CD4-positive, alpha-beta T cell treated with Interleukin-6 at 100 ng/mL for 8 hours (primary cell): ENCODE data around the gene SYCE1L.
A peak's percentile ranks its signal among the peaks of the same experiment; 100 is the strongest.
"Not testable (repeated sequence)": the region's sequence is repeated elsewhere in the genome, so short reads cannot be mapped to it uniquely, and the experiment has no call there.

ENCODE experiments used
- DNase-seq: peaks from one replicate; pipeline ENCODE4 v3.0.0-alpha.2; 2020; ENCODE audit warnings: mixed read lengths, low spot score

SYCE1L gene

DNA sequence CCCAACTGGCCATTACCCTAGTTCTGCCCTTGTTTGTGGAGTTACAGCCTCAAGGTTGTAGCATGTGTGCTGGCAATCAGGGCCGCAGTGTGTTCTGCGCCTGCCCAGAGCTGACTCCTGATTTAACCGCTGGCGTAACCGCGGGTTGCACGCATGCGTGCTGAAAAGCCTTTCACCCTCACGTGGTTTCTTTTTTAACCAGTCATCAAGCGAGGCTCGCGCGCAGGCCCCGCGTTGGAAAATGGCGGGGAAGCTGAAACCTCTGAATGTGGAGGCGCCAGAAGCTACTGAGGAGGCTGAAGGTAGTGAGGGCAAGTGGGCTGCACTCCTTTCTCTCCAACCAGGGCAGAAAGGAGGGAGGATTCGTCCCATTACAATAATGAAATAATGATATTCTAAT, at the start of gene SYCE1L:
TSS of gene SYCE1L (plus strand) at position 198 of the 400 bp plus-strand sequence. CDS start at position 242, 44 bp downstream.
- DNase-seq = no peak

DNA sequence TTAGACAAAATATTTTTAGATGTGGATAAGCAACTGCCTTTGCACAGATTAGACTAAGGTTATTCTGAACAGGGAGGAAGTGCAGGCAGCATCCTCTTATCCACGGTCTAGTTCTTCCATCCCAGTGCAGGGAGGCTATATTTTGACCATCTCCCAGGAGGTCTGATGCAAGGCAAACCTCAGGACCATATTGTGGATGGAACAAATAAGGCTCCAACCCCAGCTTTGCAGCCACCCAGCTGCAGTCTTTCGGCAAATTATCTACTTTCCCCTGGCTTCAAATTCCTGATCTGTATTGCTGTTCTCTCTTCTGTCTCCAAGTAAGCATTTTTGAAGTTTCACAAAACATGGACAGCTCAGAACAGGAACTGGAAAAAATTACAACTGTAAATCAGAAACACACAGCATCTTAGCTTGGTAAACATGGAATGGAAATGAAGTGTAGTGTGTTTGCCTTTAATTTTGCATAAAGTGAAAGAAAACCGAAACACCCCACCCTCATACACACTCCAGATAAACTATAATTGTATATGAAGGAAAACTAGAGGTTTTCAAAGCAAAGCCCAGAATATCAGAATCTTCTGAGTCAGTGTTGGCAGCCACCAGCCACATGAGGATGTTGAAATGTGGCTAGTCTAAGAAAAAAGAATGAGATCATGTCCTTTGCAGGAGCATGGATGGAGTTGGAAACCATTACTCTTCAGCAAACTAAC, 41.7 kb upstream of the SYCE1L start:
- DNase-seq = no peak

DNA sequence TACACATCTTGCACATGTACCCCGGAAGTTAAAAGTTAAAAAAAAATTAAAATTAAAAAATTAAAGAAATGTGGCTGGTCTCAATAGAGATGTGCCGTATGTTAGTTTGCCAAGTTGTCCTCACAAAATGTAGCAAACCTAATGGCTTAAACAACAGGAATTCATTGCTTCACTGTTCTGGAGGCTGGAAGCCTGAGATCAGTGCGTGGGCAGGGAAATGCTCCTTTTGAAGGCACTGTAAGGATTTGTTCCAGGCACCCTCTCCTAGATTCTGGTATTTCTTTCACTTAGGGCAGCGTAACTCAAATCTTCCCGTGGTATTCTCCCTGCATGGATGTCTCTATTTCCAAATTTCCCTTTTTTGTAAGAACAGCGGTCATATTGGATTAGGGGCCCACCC, 40.9 kb upstream of the SYCE1L start:
- DNase-seq = no peak

GRCh38 chr16:77165006-77165405, 34.2 kb upstream of the SYCE1L start:
- DNase-seq = no peak

GRCh38 chr16:77165536-77166236, 33.5 kb upstream of the SYCE1L start:
- DNase-seq = not testable (repeated sequence)

- no peak for DNase-seq
Observed at GRCh38 chr16:77166726-77167125, 32.5 kb upstream of the SYCE1L start.

GRCh38 chr16:77168901-77169300, 30.3 kb upstream of the SYCE1L start:
- no peak for DNase-seq

DNA sequence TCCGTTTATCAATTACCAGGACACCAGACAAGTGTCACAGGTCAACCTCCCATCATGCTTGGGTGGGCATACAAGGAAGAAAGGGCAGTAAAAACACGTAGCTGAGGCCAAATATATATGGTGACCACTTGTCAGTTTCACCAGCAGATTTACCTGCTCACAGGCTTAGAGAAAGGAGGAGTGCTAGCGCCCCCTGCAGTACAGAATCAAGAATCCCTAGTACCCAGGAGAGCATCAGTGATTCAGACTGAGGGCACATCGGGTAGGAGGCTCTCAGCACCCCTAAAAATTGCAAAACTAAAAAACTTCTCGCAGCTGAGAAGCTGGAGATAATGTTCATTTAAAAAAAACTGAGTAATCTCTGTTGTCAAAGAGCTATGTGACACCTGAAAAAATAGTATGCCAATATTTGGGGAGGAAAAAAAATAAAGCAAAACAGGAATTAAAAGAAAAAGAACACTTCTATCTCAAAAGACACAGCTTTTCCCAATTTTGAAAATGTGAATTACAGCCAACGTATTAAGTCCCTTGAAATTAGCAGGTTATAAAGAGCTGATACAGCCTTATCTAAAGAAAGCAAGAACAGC, 29.5 kb upstream of the SYCE1L start:
- DNase-seq = peak; percentile 12

DNA sequence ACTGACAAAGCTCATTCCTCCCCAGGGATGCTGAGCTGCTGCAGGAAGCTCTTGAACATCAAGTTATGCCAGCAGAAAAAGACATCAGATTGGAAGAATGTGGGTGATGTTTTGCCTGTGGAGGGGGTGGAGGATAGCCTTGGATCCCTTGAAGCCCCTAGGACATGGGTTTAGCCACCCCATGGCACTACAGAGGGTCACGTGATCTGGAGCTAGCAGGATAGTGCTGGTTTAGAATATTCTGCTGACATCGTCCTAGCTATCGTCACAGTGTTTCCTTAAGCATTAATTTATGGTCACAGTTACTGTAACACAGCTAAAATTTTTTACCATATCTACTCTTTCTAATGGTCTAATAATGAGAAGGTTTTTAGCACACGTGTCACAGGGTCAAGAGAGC, 28.4 kb upstream of the SYCE1L start:
- DNase-seq = no peak

DNA sequence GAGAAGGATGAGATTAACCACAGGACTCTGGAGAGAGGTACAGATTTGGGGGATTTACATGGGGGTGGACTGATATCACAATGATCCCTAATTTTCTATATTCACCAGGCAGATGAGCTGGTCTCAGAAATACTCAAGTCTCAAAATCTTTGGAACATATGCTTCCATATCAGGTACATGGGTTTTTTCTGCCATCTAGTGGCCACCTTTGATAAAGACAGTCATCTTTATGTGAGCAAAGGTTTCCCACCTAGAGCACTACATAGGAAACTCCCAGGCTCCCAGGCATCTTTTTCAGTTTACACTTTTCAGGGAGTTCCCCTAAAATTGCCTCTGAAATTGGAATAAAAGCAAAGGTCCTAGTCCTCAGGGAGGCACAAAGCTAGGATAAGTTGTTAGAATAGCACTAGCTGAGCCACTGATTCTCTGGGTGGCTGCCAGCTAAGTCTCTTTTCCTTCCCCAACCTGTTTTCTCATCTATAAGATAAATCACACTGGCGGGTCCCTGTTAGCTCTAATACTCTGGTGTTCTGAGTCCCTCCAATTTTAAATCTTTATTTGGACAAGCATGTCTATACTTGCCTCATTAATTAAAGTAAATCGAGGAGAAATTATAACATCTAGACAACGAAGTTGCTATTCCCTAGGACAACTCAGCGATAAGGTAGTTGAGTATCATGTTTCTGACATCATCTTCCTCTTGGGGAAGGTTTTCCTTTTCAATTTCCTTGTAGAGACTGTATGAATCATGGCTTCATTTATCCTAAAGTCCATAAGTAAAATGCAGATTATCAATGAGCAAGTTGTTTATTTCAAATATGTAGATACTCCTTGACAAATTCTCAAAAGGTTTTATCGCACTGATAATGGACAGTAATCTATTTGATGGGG, 27.2 kb upstream of the SYCE1L start:
- peak; percentile 38 for DNase-seq

DNA sequence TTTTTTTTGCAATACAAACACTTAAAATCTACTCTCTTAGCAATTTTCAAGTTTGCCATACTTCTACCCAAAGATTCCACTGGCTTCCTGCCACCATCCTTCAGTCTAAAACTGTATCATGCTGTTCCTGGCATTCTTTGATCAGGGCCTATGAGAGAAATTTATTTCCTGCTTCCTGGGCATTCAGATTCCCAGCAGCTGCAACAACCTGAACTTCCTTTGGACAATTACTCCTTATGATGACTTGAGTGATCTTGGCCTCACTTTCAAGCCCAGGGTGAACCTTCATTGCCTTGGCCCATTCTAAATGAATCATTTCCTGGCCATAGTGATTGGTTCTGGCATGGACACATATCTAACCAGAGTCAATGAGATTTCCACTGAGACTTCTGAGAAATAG, 26.3 kb upstream of the SYCE1L start:
- DNase-seq = no peak

DNA sequence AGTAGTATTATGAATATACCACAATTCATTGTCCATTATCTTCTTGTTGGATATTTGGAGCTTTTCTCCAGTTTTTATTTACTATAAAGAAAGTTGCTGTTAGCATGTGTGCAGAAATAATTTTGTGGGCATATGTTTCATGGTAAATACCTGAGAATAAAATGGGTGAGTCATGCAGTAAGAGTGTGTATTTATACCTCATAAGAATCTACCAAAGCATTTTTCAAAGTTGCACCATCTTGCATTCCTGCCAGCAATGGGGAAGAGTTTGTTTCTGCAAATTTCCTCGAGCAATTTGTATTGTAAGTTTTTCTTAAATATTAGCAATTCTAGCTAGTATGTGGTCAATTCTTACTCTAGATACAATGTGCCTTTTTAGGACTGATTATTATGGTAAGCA, 16.1 kb upstream of the SYCE1L start:
- DNase-seq = no peak

GRCh38 chr16:77186298-77186697, 12.9 kb upstream of the SYCE1L start:
- not testable (repeated sequence) for DNase-seq

DNA sequence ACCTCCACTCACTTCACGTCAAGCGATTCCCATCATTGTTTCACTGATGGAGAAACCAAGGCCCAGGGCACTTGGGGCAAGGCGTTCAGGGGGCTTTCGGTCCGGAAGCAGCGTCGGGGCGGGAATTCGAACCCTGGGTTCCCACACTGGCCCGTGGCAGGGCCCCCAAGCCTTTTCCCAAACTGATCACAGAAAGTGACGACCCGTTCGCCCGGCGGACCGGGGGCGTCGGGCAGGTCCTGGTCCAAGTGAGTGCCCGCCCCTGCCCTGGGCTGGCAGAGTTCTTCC, 9.1 kb upstream of the SYCE1L start:
- DNase-seq = no peak

DNA sequence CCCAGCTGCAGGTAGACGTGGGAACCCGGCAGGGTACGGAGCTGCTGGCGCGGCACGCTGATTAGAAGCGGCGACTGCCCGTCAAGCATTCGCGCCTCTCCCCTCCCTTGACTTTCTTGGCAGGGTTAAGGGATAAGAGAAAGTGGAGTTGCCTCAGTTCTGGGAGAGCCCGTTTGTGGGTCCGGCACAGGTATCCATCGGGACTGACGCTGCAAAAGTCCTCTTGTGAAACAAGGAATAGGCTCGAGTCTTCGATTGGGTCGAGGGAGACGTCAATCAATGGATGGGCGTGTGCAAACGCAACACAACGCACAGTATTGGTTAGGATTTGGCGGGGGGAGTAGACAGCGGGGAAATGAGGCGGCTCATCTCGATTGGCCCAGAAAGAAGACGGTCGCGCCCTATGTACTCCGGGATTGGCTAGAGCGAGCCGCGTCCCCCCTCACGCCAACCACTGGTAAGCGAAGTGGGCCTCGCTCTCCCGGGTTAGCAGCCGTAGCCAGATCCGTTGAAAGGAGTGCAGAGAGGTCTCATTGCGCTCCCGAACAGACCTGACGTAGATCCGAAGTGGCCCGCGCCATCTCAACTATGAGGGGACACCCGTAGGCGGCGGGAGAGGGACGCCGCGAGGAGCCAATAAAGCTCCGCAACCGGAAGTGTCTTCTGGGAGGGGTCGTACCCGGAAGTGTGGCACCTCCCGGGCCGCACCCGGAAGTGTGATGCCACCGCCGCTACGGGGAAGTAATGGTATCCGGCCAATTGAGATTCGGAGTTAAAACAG, 8.5 kb upstream of the SYCE1L start, which contains the start of gene MON1B:
TSS of gene MON1B (plus strand) at position 713 of the 781 bp plus-strand sequence. CDS start 296 bp downstream, outside the sequence.
- DNase-seq = peak; percentile 96

DNA sequence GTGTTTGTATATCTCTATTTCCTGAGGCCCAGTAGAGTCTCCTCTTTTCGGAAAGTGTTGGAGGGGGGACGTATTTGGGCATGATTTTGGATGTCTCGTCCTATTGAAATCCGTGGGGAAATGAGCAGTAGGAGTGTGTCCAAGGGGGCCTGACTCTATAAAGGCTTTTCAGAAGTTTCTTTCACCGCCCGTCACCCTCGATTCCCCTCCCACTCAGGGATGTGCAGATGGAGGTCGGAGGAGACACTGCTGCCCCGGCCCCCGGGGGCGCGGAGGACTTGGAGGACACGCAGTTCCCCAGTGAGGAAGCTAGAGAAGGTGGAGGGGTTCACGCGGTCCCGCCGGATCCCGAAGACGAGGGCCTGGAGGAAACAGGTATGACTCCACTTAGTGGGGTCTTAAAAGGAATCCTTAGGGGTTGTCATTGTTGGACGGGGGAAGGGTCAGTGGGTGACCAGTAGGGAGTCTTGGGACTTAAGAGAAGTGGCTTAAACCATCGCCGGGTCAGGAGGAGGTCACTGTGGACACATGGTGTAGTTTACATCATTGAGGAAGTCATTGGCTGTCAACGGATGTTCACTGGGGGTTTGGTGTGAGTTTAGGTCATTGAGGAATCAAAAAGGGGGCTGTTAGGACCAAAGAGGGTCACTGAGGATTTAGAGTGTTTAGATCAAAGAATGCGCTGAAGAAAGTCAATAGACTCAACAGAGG, 7.8 kb upstream of the SYCE1L start:
- DNase-seq = no peak

DNA sequence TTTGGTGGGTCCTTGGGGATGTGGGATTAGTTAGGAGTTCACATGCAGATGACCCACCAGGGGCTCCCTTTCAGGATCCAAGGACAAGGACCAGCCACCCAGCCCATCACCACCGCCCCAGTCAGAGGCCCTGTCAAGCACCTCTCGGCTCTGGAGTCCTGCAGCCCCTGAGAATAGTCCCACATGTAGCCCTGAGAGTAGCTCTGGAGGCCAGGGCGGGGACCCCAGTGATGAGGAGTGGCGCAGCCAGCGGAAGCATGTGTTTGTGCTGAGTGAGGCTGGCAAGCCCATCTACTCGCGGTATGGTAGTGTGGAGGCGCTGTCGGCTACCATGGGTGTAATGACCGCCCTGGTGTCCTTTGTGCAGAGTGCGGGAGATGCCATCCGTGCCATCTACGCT, 5.8 kb upstream of the SYCE1L start:
- no peak for DNase-seq

GRCh38 chr16:77194295-77195231, 4.6 kb upstream of the SYCE1L start:
- no peak for DNase-seq

DNA sequence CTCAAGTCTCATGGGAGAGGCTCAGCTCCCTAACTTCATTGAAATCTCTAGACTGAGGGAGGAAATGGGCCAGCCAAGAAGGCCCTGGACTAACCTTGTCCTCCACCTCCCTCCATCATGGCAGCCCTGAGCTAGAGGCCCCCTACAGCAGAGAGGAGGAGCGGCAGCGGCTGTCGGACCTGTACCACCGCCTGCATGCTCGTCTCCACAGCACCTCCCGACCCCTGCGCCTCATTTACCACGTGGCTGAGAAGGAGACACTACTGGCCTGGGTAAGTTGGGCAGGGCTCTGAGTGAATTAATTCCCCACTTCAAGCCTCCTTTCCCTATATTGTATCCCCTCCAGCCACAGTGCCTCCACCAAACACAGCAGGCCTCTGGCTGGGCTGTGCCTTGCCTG, 3.8 kb upstream of the SYCE1L start:
- DNase-seq = no peak

GRCh38 chr16:77197747-77198146, 1.5 kb upstream of the SYCE1L start:
- no peak for DNase-seq
